Endothelial cell of umbilical vein (primary cell): ENCODE measurements around the gene ARHGEF19.

Experiments
- CTCF ChIP-seq, 2 donors: IDR thresholded peaks; 1 replicate in 1 of 2; 2 replicates in 1 of 2; pipeline ENCODE4 v1.5.1; 2011; ENCODE audit warnings: low read length in 2 of 2, mild to moderate bottlenecking in 2 of 2, moderate library complexity in 2 of 2, control low read depth in 1 of 2, inconsistent platforms in 1 of 2, low read depth in 1 of 2; ENCODE audit not compliant: insufficient read depth in 1 of 2; ENCODE audit errors: extremely low read depth in 1 of 2
- POLR2A ChIP-seq: IDR thresholded peaks from 2 replicates; pipeline ENCODE4 v1.6.1; 2012; ENCODE audit warnings: low read depth, mild to moderate bottlenecking, control low read depth, low read length

DNA sequence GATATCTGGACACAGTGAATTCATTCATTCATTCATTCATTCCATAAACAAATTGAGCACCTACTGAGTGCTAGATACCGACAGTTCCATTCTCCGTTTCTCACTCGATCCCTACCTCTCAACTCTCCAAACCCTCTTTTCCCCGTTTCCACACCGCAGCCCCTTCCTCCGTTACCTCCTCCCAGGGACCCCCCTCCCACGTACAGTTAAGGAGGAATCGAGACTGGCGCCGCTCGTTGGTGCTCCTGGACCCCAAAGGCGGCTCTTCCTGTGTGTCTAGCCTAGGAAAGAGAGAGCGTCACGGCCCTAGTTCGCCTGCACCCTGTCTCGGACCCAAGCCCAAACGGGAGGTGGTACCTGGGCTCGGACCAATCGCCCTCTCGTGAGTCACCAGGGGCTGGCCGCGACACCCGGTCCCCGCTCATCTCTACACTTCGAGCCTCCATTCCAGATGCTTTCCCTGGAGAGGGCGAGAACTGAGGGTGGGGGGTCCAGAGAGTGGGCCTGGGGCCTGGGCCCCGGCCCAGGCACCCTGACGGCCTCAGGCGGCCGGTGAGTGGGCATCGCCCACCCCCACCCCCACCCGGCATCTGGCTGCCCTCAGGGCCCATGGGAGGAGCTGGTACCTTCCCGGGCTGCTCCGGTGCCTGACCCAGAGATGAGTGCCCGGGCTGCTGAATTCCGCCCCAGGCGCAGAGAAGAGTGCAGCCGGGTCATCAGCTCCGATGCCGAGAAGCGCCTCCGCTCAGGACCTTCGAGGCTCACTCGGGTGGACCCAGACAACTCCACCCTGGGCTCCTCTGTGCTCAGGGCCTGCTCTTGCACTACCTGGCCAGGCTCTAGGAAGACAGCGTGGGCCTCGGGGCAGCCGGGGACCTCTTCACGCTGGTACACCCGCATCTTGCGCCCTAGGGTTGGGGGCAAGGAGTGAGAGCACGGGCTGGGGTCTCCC is 4.9 kb downstream of the ARHGEF19 start:
- TF ChIP-seq POLR2A, result no peak
- TF ChIP-seq CTCF (IDR thresholded peaks at IDR 0.05; ENCODE audit: extremely low read depth in 1 of 2, insufficient read depth in 1 of 2, low read depth in 1 of 2, low read length in 2 of 2), result no peak
